ENCODE measurements around the gene SENP5. TPM values are rescaled to one million over a fixed set of nuclear protein-coding genes. Genes with fewer than 3 reads are reported as not detected.
"Not testable (repeated sequence)": the region's sequence is repeated elsewhere in the genome, so short reads cannot be mapped to it uniquely, and the experiment has no call there.

SENP5 gene
- total and polyA plus RNA-seq, 3 experiments from 2014 or later: 9.6 to 40.9 (median 39.6) TPM

DNA sequence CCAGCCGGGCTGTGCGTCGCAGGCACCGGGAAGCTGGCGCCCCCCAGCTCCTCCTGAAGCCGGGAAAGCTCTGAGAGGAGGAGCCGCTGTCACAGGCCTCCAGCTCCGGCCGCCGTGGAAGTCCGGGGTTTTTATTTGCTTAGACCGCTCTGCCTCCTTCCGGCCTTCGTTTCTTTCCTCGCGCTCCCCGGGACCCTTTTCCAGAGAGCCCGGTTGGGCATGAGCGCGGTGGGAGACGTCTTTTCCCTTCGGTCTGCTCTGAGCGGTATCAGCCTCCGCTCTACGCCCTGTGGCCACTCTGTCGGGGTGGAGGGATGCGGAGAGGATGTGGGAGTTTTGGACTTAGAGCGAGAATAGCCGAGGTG lies 559 bp downstream of the SENP5 start:
- peak in 3 of 5 donors; percentile 3 to 47 (median 10) for DNase-seq
- Mint-ChIP-seq H3K36me3 (peaks cover 0 to 13% (median 4%) of the 10 kb centered on the region in 3 donors), H3K27me3 (no peaks in the 10 kb centered on the region), H3K9me3 (no peaks in the 10 kb centered on the region), H3K4me3 (peak overlapping the region; percentile 93 to 98 (median 95)), H3K27ac (peak overlapping the region; percentile 92 to 99 (median 98)), H3K4me1 (peaks cover 27 to 37% (median 32%) of the 10 kb centered on the region in 3 donors)
- CTCF ChIA-PET: interaction anchor here (0.6 to 3.1 kb wide), 3 partner anchors 31 to 1006 kb away, joined by 4 to 22 read pairs (median 11); partner anchors contain the start of gene NCBP2
- POLR2A ChIA-PET: interaction anchor here (0.6 to 3.2 kb wide), 5 partner anchors 74 to 367 kb away, joined by 3 to 46 read pairs (median 5); partner anchors contain the start of genes FBXO45, NCBP2, PAK2 and WDR53
- no peaks in the 10 kb centered on the region for H3K27me3 ChIP-seq (ENCODE audit: insufficient read depth, low read length, poor library complexity, severe bottlenecking)
- H3K4me3 ChIP-seq (ENCODE audit: low read length): peak overlapping the region; percentile 86
- H3K4me1 ChIP-seq (ENCODE audit: insufficient read depth, low read length): peaks cover 16% of the 10 kb centered on the region
- no peaks in the 10 kb centered on the region for H3K36me3 ChIP-seq (ENCODE audit: insufficient read depth, low read length)
- no peaks in the 10 kb centered on the region for H3K9me3 ChIP-seq (ENCODE audit: low read length)
- H3K27ac ChIP-seq (ENCODE audit: low read depth, low read length): peak overlapping the region; percentile 76

DNA sequence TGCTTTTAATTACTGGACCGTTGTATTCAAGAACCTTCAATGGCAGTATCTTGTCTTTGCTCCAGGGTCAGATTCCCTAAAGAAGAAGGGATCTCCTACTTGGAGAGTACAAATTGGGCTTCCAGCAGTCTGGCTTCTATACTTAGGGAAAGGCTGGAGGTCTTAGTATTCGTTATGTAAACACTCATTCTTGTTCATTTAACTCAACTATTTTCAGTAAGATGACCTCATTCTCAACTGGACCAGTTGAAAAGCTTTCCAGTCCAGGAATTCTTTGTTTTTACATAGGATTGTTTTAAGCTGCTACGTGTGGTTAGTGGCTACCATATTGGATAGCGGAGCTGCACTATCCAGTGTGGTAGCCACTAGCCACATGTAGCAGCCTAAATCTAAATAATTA lies 4.6 kb downstream of the SENP5 start:
- CTCF ChIA-PET: no interaction called here
- POLR2A ChIA-PET: no interaction called here
- no peaks in the 10 kb centered on the region for H3K27me3 ChIP-seq (ENCODE audit: insufficient read depth, low read length, poor library complexity, severe bottlenecking)
- H3K27ac ChIP-seq (ENCODE audit: low read depth, low read length): no peak overlapping the region
- no peak for DNase-seq
- H3K9me3 ChIP-seq (ENCODE audit: low read length): no peaks in the 10 kb centered on the region
- Mint-ChIP-seq H3K36me3 (peaks cover 0 to 20% (median 4%) of the 10 kb centered on the region in 3 donors), H3K27me3 (no peaks in the 10 kb centered on the region), H3K4me1 (peaks cover 38 to 54% (median 49%) of the 10 kb centered on the region in 3 donors), H3K9me3 (no peaks in the 10 kb centered on the region), H3K27ac (peak overlapping the region in 1 of 8 donors; percentile 8), H3K4me3 (peak overlapping the region in 1 of 7 donors; percentile 81)
- H3K36me3 ChIP-seq (ENCODE audit: insufficient read depth, low read length): no peaks in the 10 kb centered on the region
- no peak overlapping the region for H3K4me3 ChIP-seq (ENCODE audit: low read length)
- H3K4me1 ChIP-seq (ENCODE audit: insufficient read depth, low read length): peaks cover 11% of the 10 kb centered on the region

GRCh38 chr3:196874511-196875094 lies 6.9 kb downstream of the SENP5 start:
- H3K27ac ChIP-seq (ENCODE audit: low read depth, low read length); H3K4me3 Mint-ChIP-seq; POLR2A ChIA-PET; H3K36me3 ChIP-seq (ENCODE audit: insufficient read depth, low read length); H3K27me3 ChIP-seq (ENCODE audit: insufficient read depth, low read length, poor library complexity, severe bottlenecking); H3K4me1 ChIP-seq (ENCODE audit: insufficient read depth, low read length); DNase-seq; H3K9me3 ChIP-seq (ENCODE audit: low read length); H3K4me3 ChIP-seq (ENCODE audit: low read length); H3K9me3 Mint-ChIP-seq; CTCF ChIA-PET; H3K27me3 Mint-ChIP-seq: not testable (repeated sequence)
- peak overlapping the region in 1 of 8 donors; percentile 66 for H3K27ac Mint-ChIP-seq
- H3K36me3 Mint-ChIP-seq: peaks cover 0 to 28% (median 4%) of the 10 kb centered on the region in 3 donors
- peaks cover 44 to 63% (median 60%) of the 10 kb centered on the region in 3 donors for H3K4me1 Mint-ChIP-seq

- Mint-ChIP-seq H3K27me3 (no peaks in the 10 kb centered on the region), H3K27ac (no peak overlapping the region), H3K4me1 (peaks cover 39 to 60% (median 56%) of the 10 kb centered on the region in 3 donors), H3K4me3 (no peak overlapping the region), H3K36me3 (peaks cover 0 to 27% (median 4%) of the 10 kb centered on the region in 3 donors), H3K9me3 (no peaks in the 10 kb centered on the region)
- POLR2A ChIA-PET: no interaction called here
- Histone ChIP-seq H3K27ac (ENCODE audit: low read depth, low read length) (no peak overlapping the region), H3K27me3 (ENCODE audit: insufficient read depth, low read length, poor library complexity, severe bottlenecking) (no peaks in the 10 kb centered on the region), H3K4me3 (ENCODE audit: low read length) (no peak overlapping the region), H3K36me3 (ENCODE audit: insufficient read depth, low read length) (no peaks in the 10 kb centered on the region), H3K9me3 (ENCODE audit: low read length) (no peaks in the 10 kb centered on the region), H3K4me1 (ENCODE audit: insufficient read depth, low read length) (no peaks in the 10 kb centered on the region)
- DNase-seq: no peak
- CTCF ChIA-PET: no interaction called here
Observed at GRCh38 chr3:196875258-196875657, 7.5 kb downstream of the SENP5 start.

DNA sequence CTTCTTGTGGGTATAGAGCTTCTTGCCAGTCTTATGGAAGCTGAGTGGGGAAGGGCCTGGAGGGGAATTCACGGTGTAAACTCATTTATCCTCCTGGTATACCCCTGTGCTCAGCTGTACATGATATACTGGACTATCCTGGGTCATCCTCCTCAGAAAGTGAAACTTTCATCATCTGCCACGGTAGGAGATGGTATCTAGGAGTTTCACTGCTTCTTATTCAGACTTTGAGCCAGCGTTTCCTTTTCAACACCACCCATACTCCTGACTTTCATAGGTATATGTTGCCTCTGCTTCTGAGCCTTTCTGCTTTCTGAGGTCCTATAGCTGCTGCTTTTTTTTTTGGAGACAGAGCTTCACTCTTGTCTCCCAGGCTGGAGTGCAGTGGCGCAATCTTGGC lies 15.6 kb downstream of the SENP5 start:
- peaks cover 0 to 54% (median 4%) of the 10 kb centered on the region in 3 donors for H3K36me3 Mint-ChIP-seq
- H3K27ac Mint-ChIP-seq: peak overlapping the region in 4 of 8 donors; percentile 14 to 60 (median 45)
- H3K27ac ChIP-seq (ENCODE audit: low read depth, low read length): no peak overlapping the region
- ChIA-PET CTCF (no interaction called here), POLR2A (no interaction called here)
- peaks cover 7% of the 10 kb centered on the region for H3K4me1 ChIP-seq (ENCODE audit: insufficient read depth, low read length)
- no peaks in the 10 kb centered on the region for H3K27me3 Mint-ChIP-seq
- no peaks in the 10 kb centered on the region for H3K9me3 Mint-ChIP-seq
- no peak overlapping the region for H3K4me3 ChIP-seq (ENCODE audit: low read length)
- DNase-seq: no peak
- no peaks in the 10 kb centered on the region for H3K9me3 ChIP-seq (ENCODE audit: low read length)
- no peaks in the 10 kb centered on the region for H3K27me3 ChIP-seq (ENCODE audit: insufficient read depth, low read length, poor library complexity, severe bottlenecking)
- peaks cover 16% of the 10 kb centered on the region for H3K36me3 ChIP-seq (ENCODE audit: insufficient read depth, low read length)
- H3K4me1 Mint-ChIP-seq: peaks cover 29 to 55% (median 49%) of the 10 kb centered on the region in 3 donors
- no peak overlapping the region for H3K4me3 Mint-ChIP-seq

DNA sequence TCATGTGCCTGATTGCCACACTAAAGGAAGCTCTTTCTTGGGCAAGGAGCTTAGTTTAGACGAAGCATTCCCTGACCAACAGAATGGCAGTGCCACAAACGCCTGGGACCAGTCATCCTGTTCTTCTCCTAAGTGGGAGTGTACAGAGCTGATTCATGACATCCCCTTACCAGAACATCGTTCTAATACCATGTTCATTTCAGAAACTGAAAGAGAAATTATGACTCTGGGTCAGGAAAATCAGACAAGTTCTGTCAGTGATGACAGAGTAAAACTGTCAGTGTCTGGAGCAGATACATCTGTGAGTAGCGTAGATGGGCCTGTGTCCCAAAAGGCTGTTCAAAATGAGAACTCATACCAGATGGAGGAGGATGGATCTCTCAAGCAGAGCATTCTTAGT lies 18.4 kb downstream of the SENP5 start:
- H3K27ac ChIP-seq (ENCODE audit: low read depth, low read length): no peak overlapping the region
- Mint-ChIP-seq H3K4me3 (no peak overlapping the region), H3K27me3 (no peaks in the 10 kb centered on the region), H3K4me1 (peaks cover 28 to 60% (median 52%) of the 10 kb centered on the region in 3 donors), H3K27ac (peak overlapping the region in 1 of 8 donors; percentile 51), H3K9me3 (no peaks in the 10 kb centered on the region), H3K36me3 (peaks cover 0 to 65% (median 6%) of the 10 kb centered on the region in 3 donors)
- ChIA-PET CTCF (no interaction called here), POLR2A (no interaction called here)
- no peaks in the 10 kb centered on the region for H3K27me3 ChIP-seq (ENCODE audit: insufficient read depth, low read length, poor library complexity, severe bottlenecking)
- H3K36me3 ChIP-seq (ENCODE audit: insufficient read depth, low read length): peaks cover 22% of the 10 kb centered on the region
- H3K4me1 ChIP-seq (ENCODE audit: insufficient read depth, low read length): peaks cover 7% of the 10 kb centered on the region
- H3K9me3 ChIP-seq (ENCODE audit: low read length): no peaks in the 10 kb centered on the region
- no peak for DNase-seq
- H3K4me3 ChIP-seq (ENCODE audit: low read length): no peak overlapping the region

DNA sequence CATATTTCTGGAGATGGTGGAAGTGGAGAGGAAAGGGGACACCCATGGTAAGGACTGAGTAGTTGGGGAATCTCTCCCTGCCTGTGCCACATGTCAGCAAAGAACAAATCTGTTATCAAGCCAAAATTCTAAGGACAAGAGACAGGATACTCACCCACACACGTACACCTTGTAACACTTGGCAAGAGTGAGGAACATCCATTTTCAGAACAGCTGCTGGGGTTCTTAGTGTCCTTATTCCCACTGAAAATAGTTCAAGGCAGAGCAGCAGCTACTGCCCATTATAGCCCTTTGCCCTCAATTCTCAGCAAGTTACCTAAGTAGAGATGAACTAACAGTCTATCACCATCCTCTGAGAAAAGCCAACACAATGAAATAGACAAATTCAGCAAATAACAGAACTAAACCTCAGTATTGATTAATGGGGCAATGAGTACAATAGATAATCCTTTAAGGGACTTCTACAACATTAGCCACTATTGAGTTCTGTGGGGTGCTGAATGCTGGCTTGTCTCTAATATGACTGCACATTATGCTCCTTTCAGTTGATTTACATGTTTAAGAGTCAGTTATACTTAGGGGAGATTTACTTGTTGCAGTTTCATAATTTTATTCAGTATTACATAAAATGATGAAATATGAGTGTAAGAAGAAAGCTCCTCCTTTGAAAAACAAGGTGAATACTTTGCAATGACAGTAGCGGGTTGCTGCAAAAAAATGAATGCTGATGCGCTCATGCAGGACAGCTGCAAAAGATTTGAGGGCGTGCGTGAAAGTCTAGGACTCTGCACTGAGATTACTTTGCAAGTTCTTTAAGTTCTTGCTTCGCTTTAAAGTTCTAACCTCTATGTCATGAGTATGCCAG lies 22.4 kb downstream of the SENP5 start:
- H3K4me3 ChIP-seq (ENCODE audit: low read length): no peak overlapping the region
- Mint-ChIP-seq H3K4me1 (peaks cover 24 to 48% (median 46%) of the 10 kb centered on the region in 3 donors), H3K4me3 (peak overlapping the region in 1 of 7 donors; percentile 16), H3K9me3 (no peaks in the 10 kb centered on the region), H3K27me3 (no peaks in the 10 kb centered on the region), H3K27ac (peak overlapping the region in 3 of 8 donors; percentile 12 to 33 (median 29)), H3K36me3 (peaks cover 0 to 61% (median 6%) of the 10 kb centered on the region in 3 donors)
- no peaks in the 10 kb centered on the region for H3K9me3 ChIP-seq (ENCODE audit: low read length)
- peaks cover 17% of the 10 kb centered on the region for H3K36me3 ChIP-seq (ENCODE audit: insufficient read depth, low read length)
- H3K4me1 ChIP-seq (ENCODE audit: insufficient read depth, low read length): no peaks in the 10 kb centered on the region
- DNase-seq: no peak
- ChIA-PET POLR2A (no interaction called here), CTCF (no interaction called here)
- no peaks in the 10 kb centered on the region for H3K27me3 ChIP-seq (ENCODE audit: insufficient read depth, low read length, poor library complexity, severe bottlenecking)
- no peak overlapping the region for H3K27ac ChIP-seq (ENCODE audit: low read depth, low read length)

All from CD8-positive, alpha-beta memory T cell (primary cell).